Transverse colon (tissue), 4 donors: ENCODE measurements around the gene ABCA5.

Experiments
- CTCF ChIP-seq, 5 experiments: fragments of 200-600 bp in 3 of 5; fragments of 450-650 bp in 2 of 5; sonication (generic) in 3 of 5; IDR thresholded peaks; 1 replicate in 2 of 5; 2 replicates in 3 of 5; pipeline ENCODE4 v1.5.1; 2016 to 2017; ENCODE audit warnings: antibody characterized with exemption in 5 of 5, inconsistent platforms in 3 of 5, mild to moderate bottlenecking in 2 of 5, moderate library complexity in 1 of 5
- POLR2AphosphoS5 ChIP-seq, 3 donors: sonication (generic); formaldehyde crosslinking; IDR thresholded peaks; one replicate each; pipeline ENCODE4 v1.6.1; 2016; ENCODE audit warnings: antibody characterized with exemption in 3 of 3

DNA sequence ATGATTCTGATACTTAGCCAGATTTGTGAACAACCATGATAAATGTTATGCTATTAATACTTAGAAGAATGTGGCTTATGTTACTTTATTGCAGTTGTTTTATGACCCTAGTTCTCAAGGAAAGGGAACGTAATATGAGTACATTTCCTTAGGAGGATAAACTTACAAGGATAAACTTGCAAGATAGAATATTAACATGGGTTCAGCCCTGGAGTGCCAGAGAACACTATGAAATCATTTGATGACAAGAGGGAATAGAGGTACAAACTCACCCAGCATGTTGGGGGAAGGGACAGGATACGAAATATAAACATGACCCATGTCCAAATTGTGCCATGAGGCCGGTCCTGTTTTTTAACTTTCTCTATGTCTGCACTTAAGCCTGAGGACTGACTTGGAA, 13.0 kb upstream of the ABCA5 start:
- TF ChIP-seq CTCF (IDR thresholded peaks at IDR 0.05) (no peak), POLR2AphosphoS5 (IDR thresholded peaks at IDR 0.05) (no peak)
